Osteocyte (in vitro differentiated cells): Measurements from ENCODE around the gene SUGP2. TPM values are rescaled to one million over a fixed set of nuclear protein-coding genes. Genes with fewer than 3 reads are reported as not detected.

Experiments used
- DNase-seq: peaks from one replicate; pipeline ENCODE4 v3.0.0; 2021; ENCODE audit warnings: mixed read lengths; ENCODE audit not compliant: unreplicated experiment; ENCODE audit errors: extremely low spot score
- H3K27ac Mint-ChIP-seq: one replicate; pipeline ENCODE4 v1.8.0; 2021; ENCODE audit warnings: mild to moderate bottlenecking, mixed read lengths; ENCODE audit not compliant: unreplicated experiment
- H3K27me3 Mint-ChIP-seq: one replicate; pipeline ENCODE4 v1.8.0; 2021; ENCODE audit warnings: mixed read lengths; ENCODE audit not compliant: unreplicated experiment
- H3K36me3 Mint-ChIP-seq: one replicate; pipeline ENCODE4 v1.8.0; 2021; ENCODE audit warnings: mixed read lengths; ENCODE audit not compliant: unreplicated experiment
- H3K4me1 Mint-ChIP-seq: one replicate; pipeline ENCODE4 v1.8.0; 2021; ENCODE audit warnings: mixed read lengths; ENCODE audit not compliant: unreplicated experiment
- H3K4me3 Mint-ChIP-seq: one replicate; pipeline ENCODE4 v1.8.0; 2021; ENCODE audit warnings: mild to moderate bottlenecking, moderate library complexity, mixed read lengths; ENCODE audit not compliant: unreplicated experiment
- H3K9me3 Mint-ChIP-seq: one replicate; pipeline ENCODE4 v1.8.0; 2021; ENCODE audit warnings: mixed read lengths; ENCODE audit not compliant: unreplicated experiment
- total RNA-seq: library from RNA; stranded (reverse); gene quantifications from 2 replicates; pipeline ENCODE4 v1.2.1, GENCODE V29; 2021
- TF ChIP-seq, protein P1 (sequence below): fragments of 200-600 bp; sonication (generic); IDR thresholded peaks from 2 replicates; pipeline ENCODE4 v1.5.0; 2021; ENCODE audit warnings: antibody characterized with exemption, mild to moderate bottlenecking, moderate library complexity

Gene SUGP2
- total RNA-seq, 1 donor from 2014 or later: 77.6 TPM

DNA sequence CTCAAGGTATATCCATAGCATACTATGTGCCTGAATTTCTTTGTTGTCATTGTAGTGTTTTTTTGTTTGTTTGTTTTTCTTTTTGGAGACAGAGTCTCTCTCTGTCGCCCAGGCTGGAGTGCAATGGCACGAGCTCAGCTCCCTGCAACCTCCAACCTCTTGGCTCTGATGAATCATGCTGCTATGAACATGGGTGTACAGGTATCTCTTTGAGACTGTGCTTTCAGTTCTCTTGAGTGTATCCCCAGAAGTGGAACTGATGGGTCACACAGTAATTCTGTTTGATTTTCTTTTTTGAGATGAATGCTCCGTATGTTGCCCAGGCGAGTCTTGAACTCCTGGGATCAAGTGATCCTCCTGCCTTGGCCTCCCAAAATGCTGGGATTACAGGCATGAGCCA lies 16.8 kb upstream of the SUGP2 start:
- DNase-seq: no peak
- H3K9me3 Mint-ChIP-seq: no peaks in the 10 kb centered on the region
- no peak overlapping the region for H3K4me3 Mint-ChIP-seq
- no peaks in the 10 kb centered on the region for H3K4me1 Mint-ChIP-seq
- H3K27me3 Mint-ChIP-seq: no peaks in the 10 kb centered on the region
- TF ChIP-seq, protein P1, sequence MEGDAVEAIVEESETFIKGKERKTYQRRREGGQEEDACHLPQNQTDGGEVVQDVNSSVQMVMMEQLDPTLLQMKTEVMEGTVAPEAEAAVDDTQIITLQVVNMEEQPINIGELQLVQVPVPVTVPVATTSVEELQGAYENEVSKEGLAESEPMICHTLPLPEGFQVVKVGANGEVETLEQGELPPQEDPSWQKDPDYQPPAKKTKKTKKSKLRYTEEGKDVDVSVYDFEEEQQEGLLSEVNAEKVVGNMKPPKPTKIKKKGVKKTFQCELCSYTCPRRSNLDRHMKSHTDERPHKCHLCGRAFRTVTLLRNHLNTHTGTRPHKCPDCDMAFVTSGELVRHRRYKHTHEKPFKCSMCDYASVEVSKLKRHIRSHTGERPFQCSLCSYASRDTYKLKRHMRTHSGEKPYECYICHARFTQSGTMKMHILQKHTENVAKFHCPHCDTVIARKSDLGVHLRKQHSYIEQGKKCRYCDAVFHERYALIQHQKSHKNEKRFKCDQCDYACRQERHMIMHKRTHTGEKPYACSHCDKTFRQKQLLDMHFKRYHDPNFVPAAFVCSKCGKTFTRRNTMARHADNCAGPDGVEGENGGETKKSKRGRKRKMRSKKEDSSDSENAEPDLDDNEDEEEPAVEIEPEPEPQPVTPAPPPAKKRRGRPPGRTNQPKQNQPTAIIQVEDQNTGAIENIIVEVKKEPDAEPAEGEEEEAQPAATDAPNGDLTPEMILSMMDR: no peak
- no peak overlapping the region for H3K27ac Mint-ChIP-seq
- peaks cover 18% of the 10 kb centered on the region for H3K36me3 Mint-ChIP-seq

DNA sequence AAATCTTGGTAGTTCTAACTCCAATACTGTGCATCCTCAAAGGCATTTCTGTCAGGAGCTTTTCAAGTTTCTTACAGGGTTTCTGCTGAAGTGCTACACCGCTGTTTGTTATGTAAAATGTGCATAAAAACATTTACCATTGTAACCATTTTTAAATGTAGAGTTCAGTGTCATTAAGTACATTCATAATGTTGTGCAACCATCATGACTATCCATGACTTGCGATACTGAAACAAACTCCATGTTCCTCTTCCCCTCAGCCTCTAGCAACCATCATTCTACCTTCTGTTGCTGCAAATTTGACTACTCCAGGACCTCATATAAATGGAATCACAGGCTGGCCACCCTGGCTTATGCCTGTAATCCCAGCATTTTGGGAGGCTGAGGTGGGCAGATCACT lies 16.1 kb upstream of the SUGP2 start:
- DNase-seq: no peak
- H3K4me1 Mint-ChIP-seq: no peaks in the 10 kb centered on the region

GRCh38 chr19:19043881-19044280 lies 10.6 kb upstream of the SUGP2 start:
- peaks cover 8% of the 10 kb centered on the region for H3K4me1 Mint-ChIP-seq
- no peak overlapping the region for H3K4me3 Mint-ChIP-seq
- peaks cover 13% of the 10 kb centered on the region for H3K36me3 Mint-ChIP-seq
- TF ChIP-seq, protein P1: no peak
- no peak overlapping the region for H3K27ac Mint-ChIP-seq
- no peaks in the 10 kb centered on the region for H3K9me3 Mint-ChIP-seq
- H3K27me3 Mint-ChIP-seq: no peaks in the 10 kb centered on the region
- no peak for DNase-seq

More for the DNA sequence above, 16.1 kb upstream of the SUGP2 start:
- Mint-ChIP-seq H3K36me3 (peaks cover 22% of the 10 kb centered on the region), H3K9me3 (no peaks in the 10 kb centered on the region), H3K27me3 (no peaks in the 10 kb centered on the region), H3K27ac (no peak overlapping the region), H3K4me3 (no peak overlapping the region)
- TF ChIP-seq, protein P1: no peak

DNA sequence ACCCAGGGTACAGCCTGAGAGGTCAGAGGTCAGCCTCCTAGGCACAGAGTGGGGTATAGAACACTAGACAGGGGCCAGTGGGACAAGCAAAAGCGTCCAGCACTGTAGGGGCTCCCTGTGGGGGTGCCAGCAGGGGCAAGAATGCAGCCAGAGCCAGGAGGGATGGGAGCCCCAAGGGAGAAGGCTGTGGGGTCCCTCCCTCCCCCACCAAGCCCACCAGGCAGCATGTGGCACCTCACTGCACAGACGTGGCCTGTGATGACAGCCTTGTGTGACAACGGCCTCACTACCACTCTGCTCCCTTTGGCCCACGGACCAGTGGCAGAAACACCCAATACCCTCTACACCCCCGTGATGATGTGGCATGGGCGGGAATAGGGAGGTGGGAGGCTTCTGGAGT lies 10.2 kb upstream of the SUGP2 start:
- peaks cover 13% of the 10 kb centered on the region for H3K36me3 Mint-ChIP-seq
- H3K4me1 Mint-ChIP-seq: peaks cover 8% of the 10 kb centered on the region
- no peak for DNase-seq
- TF ChIP-seq, protein P1: no peak
- no peak overlapping the region for H3K4me3 Mint-ChIP-seq
- no peak overlapping the region for H3K27ac Mint-ChIP-seq
- no peaks in the 10 kb centered on the region for H3K27me3 Mint-ChIP-seq
- H3K9me3 Mint-ChIP-seq: no peaks in the 10 kb centered on the region

GRCh38 chr19:19042732-19043280 lies 9.5 kb upstream of the SUGP2 start:
- Mint-ChIP-seq H3K9me3 (no peaks in the 10 kb centered on the region), H3K4me1 (peaks cover 8% of the 10 kb centered on the region), H3K36me3 (peaks cover 13% of the 10 kb centered on the region), H3K27ac (no peak overlapping the region), H3K4me3 (no peak overlapping the region), H3K27me3 (no peaks in the 10 kb centered on the region)
- TF ChIP-seq, protein P1: no peak
- no peak for DNase-seq
